Upper lobe of left lung (tissue), 4 donors: Measurements from ENCODE around the gene TLCD2.

Experiments used
- EP300 ChIP-seq, 4 donors: sonication (generic); formaldehyde crosslinking; IDR thresholded peaks; one replicate each; pipeline ENCODE4 v1.5.1; 2017; ENCODE audit warnings: antibody characterized with exemption in 4 of 4, control low read depth in 2 of 4
- TF ChIP-seq, protein P1 (sequence below), 6 experiments: fragments of 450-650 bp in 4 of 6; fragments of 200-600 bp in 2 of 6; sonication (generic) in 2 of 6; IDR thresholded peaks; one replicate each; pipeline ENCODE4 v1.5.1; 2016 to 2019; ENCODE audit warnings: antibody characterized with exemption in 6 of 6

- TF ChIP-seq EP300 (IDR thresholded peaks at IDR 0.05): no peak
- TF ChIP-seq, protein P1, sequence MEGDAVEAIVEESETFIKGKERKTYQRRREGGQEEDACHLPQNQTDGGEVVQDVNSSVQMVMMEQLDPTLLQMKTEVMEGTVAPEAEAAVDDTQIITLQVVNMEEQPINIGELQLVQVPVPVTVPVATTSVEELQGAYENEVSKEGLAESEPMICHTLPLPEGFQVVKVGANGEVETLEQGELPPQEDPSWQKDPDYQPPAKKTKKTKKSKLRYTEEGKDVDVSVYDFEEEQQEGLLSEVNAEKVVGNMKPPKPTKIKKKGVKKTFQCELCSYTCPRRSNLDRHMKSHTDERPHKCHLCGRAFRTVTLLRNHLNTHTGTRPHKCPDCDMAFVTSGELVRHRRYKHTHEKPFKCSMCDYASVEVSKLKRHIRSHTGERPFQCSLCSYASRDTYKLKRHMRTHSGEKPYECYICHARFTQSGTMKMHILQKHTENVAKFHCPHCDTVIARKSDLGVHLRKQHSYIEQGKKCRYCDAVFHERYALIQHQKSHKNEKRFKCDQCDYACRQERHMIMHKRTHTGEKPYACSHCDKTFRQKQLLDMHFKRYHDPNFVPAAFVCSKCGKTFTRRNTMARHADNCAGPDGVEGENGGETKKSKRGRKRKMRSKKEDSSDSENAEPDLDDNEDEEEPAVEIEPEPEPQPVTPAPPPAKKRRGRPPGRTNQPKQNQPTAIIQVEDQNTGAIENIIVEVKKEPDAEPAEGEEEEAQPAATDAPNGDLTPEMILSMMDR (IDR thresholded peaks at IDR 0.05): no peak
Observed at GRCh38 chr17:1732833-1733321, 22.7 kb upstream of the TLCD2 start.
